ENCODE results near the gene SEMA6A.

SEMA6A gene

DNA sequence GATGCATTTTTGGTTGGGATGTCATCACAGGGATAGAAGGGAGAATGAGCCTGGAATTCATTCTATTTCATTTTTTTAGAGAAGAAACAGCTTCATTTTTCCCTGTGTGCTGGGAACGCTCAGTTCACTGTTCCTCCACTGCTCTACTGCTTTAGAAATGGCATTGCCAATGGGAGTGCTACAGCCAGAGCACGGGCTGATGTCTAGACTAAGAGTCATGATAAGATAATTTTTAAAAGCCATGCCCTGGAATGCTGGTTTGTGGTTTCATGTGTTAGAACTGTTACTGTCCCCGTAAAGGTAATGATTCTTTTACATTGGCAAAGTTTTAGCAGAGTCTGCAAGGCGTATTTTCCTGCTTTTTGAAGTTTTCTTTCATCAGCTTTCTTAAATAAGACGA lies 119.6 kb downstream of the SEMA6A start:
- no peak for DNase-seq

DNA sequence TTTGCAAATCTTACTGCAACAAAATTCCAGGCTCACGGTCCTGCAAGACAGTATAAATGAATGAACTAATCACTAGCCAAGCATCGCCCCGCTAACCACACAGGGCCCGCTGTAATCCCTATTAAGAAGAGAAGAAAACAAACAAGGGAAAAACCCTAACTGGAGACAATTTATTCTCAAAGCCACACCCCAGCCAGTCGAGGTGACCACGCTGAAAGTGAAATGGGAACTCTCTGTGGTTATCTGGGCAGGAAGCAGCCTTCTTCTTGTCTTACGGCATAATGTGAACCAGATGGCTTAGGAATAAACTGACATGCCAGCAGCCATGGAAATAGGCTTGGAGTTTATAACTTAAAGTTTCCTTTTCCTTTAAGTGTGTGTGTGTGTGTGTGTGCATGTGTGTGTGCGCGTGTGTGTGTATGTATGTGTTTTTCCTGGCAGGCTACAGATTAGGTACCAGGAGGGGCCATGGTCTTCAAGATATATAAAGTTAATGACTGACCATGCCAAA lies 120.2 kb downstream of the SEMA6A start:
- no peak for DNase-seq

DNA sequence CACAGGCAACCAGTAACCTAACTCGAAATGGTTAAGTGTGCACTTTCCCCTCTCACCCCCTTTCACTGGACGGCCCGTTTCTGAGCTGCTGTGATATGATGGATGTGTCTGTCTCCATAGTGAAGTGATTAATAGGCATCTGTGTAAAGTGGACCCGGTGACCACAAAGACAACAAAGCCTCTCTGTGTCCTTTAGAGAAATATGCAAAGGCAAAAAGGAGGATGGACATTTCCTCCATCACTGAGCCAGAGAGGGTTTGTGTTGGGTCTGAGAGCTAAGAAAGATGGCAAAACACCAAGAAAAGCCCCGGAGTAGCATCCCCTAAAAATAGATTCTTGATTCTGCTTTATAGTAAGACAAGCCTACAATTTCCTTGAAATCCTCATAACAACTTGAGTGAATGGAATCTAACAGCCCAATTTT lies 120.6 kb downstream of the SEMA6A start:
- no peak for DNase-seq

DNA sequence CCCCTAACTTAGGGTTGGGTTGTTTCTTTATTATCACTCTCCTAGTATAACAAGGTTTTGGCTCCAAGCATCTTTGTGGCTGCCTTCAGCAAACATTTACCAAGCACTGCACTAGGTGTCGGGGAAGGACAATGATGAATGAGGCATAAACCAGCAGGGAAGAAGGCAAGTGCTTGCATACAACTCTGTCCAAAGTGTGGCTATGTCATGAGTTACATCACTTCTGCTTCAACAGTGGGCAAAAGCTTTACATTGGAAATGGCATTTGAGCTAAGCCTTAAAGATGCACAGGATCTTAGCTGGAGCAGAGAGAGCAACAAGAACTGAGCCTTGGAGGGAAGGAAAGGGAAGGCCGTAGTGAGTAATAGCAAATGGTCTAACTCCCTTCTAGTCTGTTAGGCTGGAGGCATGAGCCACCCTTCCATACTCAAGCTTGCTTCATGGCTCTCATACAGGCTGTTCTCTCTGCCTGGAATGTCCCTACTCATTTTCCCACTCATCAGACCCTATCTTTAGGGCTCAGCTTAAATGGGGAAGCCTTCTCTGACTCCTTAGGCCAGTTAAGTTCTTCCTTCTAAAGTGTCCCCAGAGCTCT lies 121.8 kb downstream of the SEMA6A start:
- DNase-seq, result no peak

DNA sequence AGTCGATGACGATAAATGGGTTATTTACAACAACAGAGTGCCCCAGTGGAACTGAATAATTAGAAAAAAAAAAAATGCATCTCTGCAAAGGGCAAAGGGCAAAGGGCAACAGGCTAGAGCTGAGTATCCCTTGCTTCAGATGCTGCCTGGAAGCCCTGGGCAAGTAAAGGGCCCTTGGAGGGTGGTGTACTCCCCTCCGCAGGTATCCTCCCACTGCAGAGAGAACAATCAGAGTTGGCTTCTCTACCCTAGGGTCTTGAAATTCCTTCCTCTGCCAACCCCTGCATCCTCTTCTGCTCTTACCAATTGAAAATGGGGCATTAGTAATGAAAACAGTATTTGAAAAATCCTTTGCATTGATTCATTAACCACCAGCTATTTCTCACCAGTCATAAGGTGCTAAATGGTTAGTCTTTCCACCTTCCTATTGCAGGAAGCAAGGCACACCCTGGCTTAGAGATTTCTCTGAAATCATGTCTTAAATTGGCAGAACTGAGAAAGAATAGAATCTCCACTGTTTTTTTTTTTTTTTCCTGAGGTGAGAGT lies 122.6 kb downstream of the SEMA6A start:
- DNase-seq, result no peak

DNA sequence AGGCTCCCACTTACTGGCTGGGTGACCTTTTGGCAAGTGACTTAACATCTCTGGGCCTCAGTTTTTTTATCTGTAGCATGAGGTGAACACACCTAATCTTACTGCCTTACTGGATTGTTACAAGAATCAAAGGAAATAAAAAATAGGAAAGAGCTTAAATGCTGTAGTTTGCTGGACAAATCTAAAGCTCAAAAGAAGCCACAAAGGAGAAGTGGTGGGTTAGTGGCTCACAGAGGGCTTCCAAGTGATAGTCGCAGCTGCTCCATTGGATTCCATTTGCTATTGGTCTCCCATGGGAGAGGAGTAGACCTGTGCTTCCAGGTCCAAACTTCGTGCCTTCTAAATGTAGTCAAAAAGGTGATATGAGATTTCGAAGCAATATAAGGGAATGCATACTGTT lies 123.6 kb downstream of the SEMA6A start:
- DNase-seq, result no peak

DNA sequence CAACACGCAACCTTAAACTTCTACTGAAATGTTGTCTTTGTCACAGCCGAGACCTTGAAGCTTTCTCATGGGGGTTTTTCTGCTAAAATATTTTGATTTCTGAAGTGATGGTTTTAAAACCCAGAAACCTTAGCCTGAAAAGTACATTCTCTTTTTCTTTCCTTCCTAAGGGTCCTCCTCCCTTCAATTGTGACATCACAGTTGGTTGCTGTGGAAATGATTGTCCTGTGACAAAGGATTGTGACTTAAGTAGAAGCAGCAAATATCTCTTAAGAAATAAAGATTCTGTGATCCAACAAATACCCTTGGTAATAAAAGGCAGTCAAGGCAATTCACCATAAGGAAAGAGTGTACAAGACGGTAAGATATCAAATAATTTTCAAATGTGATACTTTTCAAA lies 125.2 kb downstream of the SEMA6A start:
- DNase-seq, result no peak

DNA sequence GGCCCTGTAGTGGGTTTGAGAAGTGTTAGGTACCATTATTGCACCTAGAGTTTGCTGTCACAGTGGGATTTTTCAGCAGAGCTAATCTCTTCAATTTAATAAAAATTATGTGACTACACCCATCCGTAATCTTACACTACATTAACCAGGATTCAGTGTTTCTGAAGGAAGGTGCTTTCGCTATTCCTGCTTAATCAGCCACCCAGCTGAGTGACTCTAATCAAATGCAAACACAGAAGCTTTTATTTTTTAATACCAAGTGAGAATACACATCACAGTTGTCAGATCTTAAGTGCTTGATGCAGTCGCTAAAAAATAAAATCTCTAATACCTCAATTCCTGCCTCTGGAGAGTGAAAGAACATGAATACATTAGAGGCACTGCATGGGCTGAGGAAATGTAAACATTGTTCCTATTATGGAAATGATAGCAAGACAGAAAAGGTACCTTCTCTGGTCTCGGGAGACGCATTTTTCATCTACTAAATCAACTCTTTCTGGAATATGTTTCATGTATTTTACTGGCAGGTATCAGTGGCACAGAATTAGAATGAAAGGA lies 125.7 kb downstream of the SEMA6A start:
- DNase-seq, result no peak

DNA sequence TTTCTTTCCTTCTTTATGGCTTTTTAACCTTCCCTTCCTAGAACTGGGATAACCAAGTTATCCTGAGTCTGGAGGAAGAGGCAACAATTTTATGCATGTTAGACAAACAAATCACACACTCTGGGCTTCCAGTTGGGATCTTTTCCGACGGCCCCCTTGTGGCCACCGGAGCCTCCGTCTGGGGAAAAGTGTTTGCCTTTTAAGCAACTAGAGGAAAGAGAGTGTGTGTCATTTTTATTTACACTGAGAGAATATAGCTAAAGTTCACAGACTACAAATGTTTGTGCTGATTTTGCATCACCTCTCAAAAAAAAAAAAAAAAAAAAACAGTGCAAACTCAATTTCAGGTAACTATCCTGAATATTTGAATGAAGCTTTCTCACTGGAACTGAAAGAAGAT lies 126.2 kb downstream of the SEMA6A start:
- DNase-seq, result no peak

DNA sequence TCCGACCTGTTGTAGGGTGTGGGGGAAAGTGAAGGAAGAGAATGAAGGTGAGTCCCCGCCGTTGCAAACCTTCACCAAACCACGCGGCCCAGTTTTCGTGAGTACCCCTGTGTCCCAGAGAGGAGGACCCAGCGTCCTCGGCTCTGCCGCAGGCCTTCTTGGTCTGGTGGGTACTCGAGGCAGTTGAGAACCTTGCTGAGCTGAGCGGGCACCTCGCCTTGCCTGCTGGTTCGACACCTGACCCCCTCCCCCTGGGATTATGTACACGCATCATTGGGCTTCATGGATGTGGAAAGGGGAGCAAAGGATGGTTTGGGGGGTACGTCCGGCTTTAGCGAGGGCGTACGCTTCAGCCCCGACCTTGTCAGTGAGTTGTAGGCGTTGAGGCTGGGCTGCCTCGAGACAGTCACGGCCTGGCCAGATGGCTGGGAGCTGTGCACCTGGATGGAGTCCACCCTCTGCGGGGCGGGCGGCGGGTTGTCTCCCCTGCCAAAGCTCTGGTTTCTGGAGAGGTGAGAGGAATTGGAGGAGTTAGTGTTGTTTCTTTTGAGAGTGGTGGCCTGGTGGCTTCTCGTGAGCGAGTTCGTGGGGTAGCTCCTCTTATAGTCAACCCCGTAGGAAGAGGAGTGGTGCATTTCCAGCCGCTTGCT lies 128.1 kb downstream of the SEMA6A start:
- no peak for DNase-seq

DNA sequence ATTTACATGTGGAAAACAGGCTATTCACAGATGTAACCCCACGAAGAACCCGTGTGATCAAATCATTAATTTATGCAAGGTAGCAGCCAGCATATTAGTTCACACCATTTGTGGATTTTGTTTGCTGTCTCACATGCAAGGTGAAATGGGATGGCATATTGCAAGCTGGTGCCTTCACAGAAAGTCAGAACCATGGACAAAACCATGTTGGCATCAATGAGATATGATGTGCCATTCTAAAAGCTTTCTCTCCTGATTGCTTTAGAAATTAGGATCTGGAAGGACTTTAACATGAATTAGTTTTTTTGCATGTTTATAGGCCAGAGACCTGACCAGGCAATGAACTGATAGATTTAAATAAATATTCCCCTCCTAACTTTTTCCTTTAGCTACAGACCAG lies 129.3 kb downstream of the SEMA6A start:
- DNase-seq, result no peak

DNA sequence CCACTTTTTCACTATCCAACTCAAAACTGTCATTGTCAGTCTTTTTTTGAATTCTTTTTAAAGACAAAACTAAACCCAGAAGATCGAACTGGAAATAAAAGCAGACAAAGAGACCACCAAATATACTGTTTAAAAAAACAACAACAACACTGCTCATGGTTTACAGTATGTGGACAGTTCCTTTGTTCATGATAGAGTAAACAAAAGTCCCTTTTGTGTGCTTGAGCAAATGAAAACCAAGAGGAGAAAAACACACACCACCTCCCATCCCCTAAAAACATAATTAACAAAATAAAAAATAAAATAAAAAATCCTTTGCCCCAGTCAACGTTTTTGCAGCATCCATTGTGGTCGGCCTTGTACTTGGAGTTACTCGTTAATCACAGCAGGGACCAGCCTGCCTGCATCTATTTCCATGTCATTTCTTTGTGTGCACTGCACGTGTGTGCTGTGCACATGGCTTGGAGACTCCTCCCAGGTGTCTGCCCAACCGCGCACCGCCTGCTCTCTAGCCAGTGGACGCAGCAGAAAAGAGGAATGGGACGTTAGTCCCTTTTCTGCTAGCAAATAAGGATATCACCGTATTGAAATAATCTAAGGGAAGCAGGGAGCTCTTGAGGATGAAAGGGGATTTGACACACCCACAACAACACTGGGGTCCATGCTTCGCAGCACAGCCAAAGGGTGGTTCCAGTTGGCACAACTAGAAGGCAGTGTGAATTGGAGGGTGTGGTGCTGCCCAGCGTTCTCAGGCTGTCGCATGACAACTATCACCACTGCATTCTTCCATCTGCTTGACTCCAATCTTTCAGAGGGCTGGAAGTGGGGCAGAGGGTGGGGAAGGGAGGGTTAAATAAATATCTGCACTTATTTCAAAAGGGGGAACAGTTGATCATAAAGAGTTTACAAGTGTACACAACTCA lies 130.0 kb downstream of the SEMA6A start:
- no peak for DNase-seq

DNA sequence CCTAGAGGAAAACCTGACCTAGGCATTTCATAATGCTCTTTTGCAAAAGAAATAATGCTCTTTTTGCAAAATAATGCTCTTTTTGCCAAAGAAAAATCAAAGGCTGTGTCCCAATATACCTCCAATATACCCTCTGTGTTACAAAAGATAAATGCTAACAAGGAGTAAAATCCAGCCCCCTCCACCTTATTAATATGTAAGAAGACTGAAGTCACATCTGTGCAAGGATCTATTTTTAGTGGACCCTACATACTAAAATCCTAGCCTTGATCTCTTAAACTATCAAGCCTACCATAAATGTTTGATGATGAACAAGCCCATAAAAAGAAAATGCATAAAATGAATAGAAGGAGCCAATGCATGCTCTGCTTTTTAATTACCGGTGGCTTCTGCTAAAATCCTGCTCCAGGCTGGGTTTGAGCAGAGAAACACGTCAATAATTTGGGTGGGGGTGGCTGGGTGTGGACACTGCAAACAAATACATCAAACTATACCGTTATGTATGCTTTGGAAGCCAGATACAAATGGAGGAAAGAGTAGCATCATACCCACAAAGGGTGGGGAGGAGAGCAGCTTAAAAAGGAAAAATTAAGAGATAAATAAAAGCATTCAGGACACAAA lies 131.6 kb downstream of the SEMA6A start:
- no peak for DNase-seq

DNA sequence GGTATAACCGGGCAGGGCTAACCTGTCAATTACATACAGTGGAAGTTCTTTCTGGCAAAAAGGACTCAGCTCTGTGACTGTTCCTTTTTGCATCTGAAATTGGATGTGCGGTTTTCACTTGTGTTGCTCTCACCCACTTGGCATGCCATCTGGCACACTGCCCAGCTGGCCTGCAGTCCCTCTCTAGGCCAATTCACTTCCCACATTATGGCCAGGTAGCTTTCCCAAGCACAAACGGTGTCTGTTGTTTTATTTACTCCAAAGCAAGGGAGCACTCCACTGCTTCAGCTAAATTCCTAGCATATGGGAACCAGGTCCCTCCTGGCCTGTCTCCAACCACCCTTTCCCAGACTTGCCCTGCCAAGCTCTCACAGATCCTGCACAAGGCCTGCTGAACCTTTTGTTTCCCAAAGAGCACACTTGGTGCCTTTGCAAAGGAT lies 132.5 kb downstream of the SEMA6A start:
- no peak for DNase-seq

DNA sequence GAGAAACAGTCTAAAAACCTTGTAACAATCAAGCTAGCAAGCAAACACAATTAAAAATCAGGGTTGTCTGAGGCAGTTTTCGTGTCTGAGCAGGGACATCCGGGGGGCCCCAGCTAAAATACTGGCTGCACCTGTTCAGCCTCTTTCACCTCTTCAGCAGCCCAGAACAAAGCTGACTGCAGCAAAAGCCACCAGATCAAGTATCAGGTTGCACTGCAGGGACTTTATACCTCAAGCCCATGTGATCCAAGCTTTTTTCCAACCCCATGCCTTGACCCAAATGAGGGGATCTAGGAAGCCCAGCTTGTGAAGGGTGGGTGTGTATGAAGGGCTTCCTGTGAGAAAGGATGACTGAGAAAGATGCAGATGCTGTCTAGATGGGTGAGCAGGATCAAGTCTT lies 133.4 kb downstream of the SEMA6A start:
- no peak for DNase-seq

DNA sequence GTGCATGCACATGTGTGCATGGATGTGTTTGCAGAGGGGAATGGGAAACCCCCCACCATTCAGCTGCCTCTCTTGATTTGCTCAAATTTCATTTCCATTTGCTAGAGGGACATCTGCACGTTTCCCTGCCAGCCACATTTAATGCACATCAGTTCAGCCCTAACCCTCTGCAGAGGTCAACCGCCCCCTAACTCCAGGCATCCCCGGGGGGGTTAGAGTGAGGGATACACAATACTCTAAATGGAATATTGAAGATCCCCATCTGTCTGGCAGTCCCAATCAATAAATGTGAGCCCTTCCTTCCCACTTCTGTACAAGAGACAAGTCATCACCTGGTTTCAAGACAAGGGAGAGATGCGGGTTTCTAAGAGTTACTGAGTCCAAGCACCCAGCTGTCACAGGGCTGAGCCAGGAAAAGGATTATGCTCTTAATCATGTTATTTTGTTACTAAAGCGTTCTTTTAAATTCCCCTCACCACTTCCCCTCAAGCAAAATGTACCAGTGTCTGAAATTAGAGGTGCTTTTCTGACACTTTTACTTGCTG lies 134.1 kb downstream of the SEMA6A start:
- no peak for DNase-seq

DNA sequence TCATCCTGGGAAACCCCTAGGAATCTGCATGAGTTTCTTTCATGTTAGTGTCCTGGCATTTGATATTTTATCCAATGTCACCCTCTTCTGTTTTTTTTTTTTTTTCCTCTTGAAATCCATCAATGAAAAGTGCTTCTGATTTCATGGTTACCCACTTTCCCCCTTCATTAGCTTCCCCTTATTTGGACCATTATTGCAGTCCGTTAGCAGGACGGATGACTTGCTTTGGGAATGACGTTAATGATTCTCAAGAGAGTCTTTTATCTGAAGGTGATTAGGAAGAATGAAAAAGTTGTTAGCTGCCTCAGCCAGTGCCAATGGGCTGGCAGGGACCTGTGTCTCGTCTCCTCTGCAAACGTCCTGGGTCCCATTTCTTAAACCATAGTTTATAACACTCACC lies 134.7 kb downstream of the SEMA6A start:
- no peak for DNase-seq

DNA sequence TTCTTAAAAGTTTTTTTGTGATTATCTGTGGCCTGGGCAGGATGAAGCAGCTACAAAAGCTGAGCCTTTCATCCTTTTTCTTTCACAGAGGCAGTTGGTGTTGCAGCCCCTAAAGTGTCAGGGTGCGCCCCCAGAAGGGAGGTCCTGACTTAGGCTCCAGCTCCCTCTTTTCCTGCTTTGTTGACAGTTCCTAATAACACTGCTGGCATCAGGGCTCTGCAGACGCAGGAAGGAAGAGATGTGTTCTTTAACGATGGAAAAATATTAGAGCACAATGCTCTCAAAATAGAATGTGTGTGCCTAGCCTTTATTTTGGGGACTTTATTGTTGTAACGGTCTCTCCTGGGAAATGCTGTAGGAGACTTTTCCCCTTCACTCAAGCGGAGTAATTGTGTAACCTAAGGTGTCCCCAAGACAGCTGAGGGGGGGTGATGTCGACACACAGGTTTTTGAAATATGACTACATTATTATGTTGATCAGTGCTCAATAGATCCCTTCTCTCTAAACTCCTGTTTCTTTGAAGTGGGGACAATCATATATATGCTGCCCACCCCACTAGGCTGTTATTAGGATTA lies 135.6 kb downstream of the SEMA6A start:
- DNase-seq, result no peak

DNA sequence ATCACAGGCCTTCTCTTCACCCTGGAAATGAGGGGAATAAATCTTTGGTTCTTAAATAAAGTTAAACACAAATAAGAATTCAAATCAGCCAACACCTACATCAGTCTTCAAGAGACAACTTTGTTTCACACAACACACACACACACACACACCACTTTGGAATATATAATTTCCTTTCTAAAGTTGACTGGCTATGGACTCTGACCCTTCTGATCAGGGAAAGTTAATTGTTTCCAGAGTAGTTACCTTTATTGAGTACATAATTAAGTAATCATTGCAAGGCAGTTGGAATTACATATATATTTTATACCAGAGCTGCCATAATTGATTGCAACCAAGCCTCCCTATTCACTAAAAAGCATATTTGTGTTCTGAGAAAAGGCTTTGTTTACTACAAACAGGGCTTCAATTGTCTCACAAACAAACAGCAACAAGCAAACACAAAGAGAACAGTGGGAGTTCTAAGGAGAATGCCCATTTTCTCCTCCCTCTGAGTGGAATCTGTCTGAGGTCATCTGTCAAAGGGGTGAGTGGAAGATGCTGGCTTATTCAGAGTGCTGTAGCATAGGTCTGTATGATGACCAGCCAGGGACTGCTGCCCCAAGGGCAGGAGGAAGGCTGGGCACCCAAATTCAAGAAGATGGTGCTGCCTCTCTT lies 136.6 kb downstream of the SEMA6A start:
- DNase-seq, result no peak

DNA sequence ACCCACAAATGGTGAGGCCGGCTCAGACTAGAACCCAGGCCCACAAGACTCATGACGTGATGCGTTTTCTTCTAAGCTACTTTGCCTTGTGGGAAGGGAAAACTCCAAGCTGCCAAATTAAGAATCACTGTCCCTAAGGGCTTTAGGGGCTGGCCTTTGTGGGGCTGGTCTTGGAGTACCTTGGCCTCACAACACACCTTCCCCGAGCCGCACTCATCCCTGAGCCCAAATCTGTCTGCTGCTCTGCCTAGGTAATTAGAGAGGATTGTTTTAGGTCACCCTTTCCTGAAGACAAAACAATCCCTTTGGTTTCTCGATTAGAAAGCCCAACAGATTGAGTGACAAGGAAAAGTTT lies 137.3 kb downstream of the SEMA6A start:
- DNase-seq, result no peak

DNA sequence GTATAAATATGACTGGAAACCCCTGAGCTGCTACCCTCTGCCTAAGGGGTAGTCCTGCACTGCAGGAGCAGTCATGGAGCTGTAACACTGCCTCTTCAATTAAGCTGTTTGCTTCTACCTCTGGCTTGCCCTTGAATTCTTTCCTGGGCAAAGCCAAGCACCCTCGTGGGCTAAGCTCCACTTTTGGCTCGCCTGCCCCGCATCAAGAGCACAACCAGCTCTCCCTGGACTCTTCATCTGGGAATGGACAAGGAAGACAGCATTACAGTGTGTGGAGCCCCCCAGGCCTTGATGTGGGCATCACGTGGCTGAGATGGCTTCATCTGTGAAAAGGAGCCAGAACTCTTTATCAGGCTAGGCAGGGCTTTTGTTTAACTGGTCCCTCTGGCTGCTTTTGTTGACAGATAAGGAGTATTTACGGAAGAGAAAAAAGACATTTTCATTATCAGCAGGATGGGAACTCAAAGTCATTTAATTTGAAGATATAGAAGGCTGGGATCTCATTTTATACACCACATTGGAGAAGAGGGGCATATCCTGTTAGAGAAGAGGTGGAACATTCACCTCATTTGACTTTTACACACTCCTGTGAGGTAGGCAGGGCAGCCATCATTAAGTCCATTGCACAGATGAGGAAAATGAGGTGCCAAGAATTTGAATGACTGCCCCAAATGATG lies 137.8 kb downstream of the SEMA6A start:
- no peak for DNase-seq
